Bone marrow (tissue), 2 donors: ENCODE data around the gene MPPED2.

ENCODE experiments used
- DNase-seq, 2 donors: peaks; one replicate each; lab custom pipeline; 2025; lab: John Stamatoyannopoulos, UW

The MPPED2 gene

DNA sequence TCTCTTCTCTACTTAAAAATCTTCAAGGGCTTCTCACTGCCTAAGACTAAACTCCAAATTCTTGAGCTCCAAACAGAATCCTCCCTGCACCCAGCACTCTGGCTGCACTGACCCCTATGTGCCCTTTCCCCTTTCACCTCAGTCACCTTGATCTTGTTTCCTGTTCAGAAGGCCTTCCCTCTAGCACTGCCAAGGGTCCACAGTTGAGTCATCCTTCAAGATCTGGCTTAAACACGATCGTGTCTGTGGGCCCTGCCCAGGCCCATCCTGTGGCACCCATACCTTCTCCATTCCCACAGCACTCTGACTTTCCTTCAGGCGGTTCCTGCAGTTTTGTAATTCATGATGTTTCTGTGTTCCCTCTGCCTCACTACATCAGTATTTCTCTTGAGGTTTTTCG, 134.0 kb downstream of the MPPED2 start:
- DNase-seq, result no peak

DNA sequence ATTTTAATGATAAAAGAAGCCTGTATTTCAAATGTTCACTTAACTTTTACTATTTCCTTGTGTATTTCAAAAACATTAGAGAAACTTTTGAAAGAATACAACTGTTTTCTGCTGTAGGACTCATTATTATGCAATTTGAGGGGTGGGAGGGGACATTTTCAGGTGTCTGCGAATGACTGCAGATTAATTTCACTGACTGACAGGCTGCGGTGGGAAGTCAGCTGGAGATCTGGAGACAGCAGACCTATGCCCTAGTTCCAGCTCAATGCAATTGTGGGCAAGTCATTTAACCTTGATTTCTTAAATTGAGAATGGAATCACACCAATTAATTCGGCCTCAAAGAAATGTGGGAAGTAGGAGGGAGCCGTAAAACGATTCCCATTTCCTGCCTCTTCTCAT, 134.5 kb downstream of the MPPED2 start:
- DNase-seq, result no peak

DNA sequence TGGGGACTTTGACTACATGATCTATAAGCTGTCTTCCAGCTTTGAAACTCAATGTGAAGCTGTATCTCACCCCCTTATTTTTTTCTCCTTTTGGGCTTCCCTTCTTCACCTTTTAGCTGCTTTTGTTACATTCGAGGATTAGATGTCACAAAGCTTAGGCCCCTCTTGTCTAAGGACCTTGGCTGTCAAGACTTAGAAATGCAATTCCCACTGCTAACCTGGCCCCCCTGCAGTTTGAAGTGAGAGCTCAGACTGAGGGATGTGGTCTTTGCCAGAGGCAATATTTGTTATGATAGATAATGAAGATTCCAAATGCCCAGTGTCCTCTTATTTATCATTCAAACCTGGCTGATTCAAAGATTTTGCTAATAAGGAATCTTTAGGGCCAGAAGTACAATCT, 135.0 kb downstream of the MPPED2 start:
- no peak for DNase-seq

DNA sequence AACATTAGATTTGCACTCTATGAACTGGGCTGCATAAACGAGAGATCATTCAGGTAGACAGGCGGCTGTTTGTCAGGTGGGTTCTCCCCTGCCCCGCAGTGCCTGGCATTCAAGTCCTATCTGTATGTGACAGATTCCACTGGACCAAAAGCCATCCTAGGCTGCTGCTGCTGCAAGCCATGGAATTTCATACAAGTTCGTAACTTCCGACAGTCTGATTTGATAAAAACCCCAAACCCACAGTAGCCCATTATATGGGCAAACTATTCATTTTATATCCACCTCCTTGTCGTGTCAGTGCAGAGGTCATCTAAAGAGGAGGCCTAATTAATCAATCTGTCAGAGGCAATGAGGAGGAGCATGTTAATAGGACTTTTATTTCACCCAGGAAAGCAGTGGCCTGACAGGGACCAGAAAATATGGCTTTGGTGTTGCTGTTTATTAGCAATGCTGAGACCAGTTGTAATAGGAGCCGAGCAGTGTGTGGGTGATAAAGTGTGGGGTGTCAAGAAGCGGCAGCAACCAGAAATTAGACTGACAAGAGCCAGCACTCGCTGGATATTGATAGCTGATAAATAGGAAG, 139.0 kb downstream of the MPPED2 start:
- no peak for DNase-seq

DNA sequence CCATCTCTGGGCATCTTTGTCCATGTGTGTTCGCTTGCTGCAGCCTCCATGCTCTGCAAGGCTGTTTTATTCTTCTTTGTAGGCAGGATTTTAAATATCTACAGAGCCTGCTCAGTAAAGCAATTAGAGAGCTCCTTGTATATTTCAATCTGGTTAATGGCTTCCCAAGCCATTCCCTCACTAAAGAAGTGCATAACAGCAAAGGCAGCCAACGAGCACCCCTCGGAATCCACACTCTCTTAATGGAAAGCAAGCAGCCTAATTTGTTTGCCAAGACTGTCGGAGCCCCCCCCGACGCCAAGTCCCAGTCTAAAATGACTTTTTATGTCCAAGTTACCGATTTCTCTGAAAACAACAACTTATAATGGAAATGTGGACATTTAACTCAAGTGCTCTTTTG, 139.6 kb downstream of the MPPED2 start:
- DNase-seq, result no peak

DNA sequence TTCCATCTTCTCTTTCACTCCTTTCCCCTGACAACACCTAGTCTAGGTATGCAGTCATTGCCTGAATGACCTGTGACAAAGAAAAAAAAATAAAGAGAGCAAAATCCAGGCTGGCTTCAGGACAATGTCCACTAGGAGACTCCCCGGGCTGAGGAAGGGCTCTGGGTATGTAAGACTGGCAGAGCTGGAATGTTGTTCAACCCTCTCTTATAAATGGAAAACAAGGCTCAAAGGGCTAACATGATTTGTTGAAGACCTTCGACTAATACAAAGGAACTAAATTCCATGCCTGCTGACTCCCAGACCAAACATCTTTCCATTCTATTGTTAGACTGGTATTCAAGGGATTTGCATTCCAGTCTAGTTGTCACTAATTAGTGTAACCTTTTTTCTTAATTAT, 141.1 kb downstream of the MPPED2 start:
- no peak for DNase-seq

DNA sequence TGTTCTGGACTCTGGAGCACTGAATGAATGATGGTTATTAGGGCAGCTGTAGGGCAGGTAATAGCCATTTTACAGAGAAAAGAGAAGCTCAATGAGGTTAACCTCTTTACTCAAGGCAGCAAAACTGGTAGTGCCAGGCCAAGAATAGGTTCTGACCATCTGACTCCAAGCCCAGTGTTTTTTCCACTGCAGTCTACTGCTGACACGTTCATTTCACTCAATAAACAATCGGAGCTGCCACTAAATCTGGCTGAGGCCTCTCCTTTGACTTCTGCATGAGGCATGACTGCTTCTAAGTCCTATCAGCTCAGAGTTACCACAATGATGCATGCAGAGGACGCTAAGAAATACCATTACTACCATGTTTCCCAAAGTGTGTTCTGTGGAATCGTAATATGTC, 145.6 kb downstream of the MPPED2 start:
- DNase-seq, result no peak

DNA sequence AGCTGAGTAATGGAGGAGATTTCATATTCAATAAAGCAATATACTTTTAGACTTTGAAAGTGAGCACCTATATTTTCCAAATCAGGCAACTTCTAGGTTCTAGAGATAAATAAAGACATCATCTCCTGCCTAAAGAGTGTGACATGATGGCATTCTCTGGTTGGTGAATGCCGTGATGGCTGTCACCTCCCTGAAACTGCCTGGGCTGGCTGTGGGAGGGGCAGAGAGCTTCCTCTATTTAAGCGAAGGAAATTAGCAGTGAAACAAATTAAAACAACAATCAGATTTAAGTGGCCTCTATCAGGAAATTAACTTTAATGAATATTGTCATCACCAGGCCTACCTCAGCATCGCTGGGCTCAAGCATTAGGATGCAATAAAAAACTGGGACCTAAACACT, 149.4 kb downstream of the MPPED2 start:
- DNase-seq, result no peak

DNA sequence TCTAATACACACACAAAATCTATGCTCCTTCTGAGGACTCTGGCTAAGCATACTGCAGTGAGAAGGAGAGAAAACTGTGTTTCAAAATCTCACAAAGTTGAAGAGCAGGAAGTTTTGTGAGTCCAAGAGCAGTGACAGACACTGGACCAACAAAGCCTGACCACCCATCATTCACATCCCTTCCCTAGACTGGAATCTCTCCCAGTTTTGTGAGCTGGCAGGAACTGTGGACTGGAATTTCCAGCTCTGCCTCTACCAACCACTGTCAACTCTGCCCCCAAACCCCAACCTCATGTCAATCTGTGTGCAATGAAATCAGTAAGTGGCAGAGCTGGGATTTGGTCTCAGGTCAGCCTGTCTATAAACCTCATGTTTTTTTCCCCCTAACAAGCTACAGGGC, 150.7 kb downstream of the MPPED2 start:
- no peak for DNase-seq

DNA sequence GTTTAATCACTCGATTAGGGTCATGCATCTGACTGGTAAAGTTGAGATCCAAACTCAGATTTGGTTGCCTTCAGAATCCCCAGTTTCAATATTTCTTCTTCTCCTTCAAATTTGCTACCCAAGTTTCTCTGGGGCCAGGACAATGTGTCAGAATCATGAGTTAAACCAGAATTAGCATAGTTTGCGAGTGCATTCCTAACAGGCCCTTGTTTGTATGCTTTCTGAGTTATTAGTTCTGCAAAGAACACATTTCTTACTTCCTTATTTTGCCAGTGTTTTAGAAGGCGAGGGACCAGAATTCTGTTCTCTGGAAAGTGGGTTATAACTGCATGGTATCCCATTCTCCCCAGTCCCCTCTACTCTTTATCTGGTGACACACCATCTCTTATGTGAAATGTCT, 151.3 kb downstream of the MPPED2 start:
- no peak for DNase-seq

DNA sequence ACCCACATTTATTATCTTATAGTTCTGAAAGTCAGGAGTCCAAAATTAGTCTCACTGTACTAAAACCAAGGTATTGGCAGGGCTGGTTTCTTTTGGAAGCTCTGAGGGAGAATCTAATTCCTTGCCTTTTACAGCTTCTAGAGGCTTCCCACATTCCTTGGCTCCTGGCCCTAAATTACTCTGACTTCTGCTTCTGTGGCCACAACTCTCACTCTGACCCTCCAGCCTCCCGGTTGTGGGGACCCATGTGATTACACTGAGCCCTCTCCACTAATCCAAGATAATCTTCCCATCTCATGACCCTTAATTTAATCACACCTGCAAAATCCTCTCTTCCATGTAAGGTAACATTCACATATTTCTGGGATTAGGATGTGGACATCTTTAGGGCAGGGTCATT, 152.3 kb downstream of the MPPED2 start:
- DNase-seq, result no peak

DNA sequence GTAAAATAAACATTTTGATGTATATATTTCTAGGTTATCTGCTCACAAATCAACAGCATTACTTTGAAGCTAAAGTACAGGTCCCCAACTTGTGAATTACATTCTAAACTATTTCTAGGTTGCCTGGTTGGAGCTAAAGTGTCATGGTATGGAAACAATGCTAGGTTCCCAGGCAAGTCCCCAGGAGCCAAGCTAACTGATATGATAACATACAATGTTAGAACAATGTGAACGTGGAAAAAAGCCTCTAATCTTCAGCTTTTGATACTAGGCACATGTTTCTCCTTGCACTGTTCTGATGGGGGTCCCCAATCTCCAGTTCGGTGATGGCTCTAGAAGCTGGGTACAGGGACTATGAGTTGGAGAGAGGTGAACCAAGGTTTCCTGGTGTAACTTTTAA, 153.4 kb downstream of the MPPED2 start:
- no peak for DNase-seq

DNA sequence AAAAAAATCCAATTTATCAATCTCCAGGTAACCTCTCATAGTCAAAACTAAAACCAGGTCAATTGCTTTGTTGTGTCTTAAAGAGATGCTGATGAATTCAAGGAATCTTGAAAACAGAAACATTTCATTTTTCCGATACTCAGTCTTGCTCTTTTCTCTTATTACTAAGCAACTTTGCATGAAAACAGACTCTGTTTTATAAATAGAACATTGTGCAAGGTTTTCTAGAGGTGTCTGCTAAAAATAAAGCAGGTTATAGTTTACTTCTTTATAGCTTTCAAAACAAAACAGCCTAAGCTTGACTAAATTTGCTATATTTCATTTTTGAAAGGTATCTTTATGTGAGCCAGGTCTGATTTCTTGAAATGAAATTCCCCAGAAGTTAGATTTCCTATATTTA, 154.0 kb downstream of the MPPED2 start:
- no peak for DNase-seq

DNA sequence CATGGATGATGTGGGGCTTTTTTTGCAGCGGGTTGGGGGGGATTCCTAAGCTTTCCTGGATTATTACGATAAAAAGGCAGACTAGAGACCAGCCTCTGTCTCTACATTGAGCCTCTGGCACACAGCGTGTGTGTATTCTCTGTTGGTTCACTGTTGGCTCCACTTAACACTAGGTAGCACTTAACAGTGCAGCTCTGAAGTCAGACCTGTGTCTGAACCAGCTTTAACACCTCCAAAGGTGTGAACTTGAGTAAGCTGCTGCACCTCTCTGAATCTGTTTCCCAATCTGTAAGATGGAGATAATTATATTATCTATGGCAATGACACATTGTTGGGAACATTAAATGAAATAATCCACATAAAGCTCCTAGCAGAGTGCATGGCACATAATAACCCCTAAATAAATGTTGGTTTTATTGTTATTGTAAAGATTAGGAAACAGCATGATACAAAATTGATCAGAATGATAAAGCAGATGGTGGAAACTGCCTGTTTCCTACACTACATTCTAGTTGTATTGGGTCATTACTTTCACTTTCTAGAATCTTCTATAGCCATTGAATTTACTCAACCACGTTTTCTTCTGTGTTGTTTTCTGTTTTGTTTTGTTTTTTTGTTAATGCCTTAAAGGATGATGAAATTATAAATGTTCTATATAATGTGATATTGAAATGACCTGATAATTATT, 154.9 kb downstream of the MPPED2 start:
- DNase-seq, result no peak

DNA sequence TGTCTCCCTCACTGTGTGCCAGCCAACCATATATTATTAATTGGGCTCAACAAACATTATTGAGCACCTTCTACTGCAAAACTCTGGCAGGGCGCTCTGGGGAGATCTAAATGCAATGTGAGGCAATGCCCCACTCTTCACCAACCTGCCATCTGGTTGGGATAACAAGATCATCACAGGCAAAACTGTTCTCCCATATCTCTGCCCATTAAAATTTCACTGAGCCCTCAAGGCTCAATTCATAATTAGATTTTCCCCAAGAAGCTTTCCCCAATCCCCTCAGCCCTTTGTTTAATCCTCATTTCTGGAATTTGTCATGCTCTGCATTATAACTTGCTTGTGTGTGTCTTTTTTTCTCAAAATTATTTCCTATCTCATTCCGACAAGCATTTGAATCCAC, 156.6 kb downstream of the MPPED2 start:
- no peak for DNase-seq

DNA sequence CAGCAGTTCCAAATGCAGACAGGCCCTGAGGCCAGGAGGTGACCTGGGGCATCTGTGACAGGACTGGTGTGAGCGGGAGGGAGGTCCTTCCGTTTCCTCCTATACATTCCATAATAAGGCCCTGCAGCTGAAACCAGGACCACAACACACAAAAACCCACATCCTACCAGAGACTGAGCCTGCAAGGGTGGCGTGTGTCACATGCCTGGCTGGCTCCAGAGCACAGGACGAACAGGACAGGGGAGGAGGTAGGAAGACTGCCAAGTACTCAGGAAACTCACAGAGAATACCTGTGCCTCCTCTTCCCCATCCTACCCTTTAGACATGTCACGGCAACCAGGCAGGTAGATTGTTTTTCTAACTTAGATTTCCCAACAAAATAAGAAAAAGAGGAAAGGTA, 159.4 kb downstream of the MPPED2 start:
- no peak for DNase-seq

DNA sequence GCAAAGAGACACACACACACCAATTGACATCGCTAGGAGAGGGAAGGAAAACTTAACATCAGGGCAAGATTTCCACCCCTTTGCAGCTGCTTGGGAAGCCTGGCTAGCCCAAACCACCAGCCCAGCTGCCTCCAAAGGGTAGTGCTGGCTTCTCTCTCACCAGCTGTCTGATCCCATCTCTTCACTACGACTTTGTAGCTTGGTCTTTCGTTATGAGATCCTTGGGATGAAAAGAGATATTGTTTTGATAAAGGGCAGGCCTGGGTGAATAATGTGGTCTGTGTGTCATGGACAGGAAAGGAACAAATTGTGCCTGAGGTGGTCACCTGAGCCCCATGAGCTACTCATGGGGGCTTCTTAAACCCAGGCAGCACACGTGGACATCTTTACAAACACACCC, 161.3 kb downstream of the MPPED2 start:
- no peak for DNase-seq

DNA sequence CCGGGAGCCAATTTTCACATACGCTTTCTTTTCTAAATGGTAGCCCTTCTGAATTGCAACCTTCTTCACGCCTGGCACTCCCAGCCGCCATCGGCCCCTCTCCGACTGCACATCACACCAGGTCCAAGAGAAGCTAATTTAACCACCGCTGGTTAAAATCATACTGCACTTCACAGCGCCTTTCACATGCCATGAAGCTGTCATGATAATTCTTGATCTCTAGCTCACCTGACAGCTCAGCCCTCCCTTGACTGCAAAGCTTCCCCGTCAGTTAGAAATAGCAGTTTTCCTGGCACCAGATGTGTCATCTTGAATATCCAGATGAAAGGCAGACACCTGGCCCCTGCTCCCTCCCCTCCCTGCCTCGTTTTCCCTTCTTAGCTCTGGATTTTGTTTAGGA, 161.8 kb downstream of the MPPED2 start:
- DNase-seq, result no peak

DNA sequence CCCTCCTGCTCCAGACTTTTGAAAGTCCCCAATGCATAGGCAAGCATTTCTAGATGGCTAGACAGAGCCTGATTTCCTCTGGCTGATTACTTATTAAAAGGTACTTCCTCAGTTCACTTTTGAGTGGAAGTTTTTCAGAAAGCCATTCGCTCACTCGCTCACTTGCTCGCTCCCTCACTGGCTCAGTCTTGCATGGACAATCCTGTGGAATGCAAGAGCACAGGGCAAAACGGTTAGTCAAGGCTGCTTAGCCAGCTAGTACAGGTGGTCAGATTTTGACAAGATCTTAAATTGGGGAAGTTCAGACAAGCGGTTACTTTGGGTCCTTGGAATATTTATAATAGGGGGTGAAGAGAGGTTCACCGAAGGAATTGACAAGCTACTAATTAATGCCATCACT, 162.3 kb downstream of the MPPED2 start:
- DNase-seq, result no peak

DNA sequence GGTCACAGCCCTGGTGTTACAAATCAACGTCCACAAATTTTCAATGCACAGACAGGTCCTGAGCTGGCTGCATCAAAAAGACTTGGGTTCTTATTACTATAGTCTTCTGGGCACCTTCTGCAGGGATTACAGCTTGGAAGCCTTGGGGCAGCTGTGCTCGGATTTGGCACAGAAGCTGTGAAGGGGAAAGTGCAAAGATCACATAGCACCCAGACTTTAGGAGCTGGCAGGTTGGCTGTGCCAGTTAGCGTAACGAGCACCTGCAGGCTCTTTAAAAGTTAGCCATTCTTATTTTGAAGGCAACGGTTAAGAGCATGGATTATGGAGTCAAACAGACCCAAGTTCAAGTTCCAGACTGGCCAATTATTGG, 162.9 kb downstream of the MPPED2 start:
- no peak for DNase-seq

DNA sequence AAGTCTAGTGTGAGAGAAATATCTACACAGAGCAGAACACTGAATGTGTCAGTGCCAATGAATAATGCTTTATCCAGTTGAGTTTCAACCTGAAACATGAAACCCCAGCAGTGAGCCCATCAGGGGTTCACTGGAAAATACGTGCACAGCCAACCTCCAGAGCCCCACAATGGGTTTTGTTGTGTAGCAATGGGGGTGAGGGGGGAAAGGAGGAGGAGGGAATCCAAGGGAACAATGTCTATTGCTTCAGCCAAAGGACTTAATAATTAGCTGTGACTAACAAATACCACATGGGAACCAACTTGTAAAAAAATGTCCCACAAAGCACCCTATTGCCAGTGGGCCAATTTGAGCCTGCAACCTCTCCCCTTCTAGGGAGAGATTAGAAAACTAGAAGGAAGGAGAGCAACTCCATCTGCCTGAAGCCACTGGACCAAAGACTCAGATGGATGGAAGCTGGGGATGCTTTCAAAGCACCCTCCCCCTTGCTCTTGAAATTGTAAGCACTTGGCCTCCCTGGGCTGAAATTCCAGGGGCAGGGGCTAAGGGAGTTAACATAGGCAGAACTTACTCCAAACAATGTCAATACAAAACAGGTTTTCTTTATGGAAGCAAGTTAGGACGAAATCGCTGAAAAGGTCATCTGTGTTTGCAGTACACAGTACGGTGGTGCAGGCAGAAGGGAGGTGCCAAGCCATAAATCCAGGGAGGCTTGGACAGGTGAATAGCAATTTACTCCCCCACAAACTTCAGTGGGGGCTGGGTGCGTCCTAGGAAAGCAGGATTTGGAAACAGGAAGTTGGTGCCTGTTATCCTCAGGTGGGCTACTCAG, 163.5 kb downstream of the MPPED2 start:
- no peak for DNase-seq

DNA sequence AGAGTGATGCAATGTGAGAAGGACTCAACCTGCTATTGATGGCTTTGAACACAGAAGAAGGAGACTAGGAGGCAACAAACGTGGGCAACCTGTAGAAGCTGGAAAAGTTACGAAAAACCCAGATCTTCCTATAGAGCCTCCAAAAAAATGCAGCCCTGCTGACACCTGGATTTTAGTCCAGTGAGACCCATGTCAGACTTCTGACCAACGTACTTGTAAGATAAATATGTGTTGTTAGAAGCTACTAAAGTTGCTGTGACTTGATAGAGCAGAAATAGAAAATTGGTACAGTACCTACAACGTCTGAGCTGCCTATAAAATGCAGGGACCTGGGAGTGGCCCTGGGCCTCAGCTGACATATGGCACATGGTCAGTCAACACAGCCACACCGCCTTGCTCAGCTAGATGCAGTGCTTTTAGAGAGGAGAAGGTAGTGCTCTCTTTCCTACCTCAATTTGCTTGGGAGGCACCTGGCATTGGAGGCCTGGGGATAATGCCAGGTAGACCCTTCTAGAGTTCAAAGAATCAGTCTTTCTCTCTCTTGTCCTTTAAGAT, 165.8 kb downstream of the MPPED2 start:
- no peak for DNase-seq

DNA sequence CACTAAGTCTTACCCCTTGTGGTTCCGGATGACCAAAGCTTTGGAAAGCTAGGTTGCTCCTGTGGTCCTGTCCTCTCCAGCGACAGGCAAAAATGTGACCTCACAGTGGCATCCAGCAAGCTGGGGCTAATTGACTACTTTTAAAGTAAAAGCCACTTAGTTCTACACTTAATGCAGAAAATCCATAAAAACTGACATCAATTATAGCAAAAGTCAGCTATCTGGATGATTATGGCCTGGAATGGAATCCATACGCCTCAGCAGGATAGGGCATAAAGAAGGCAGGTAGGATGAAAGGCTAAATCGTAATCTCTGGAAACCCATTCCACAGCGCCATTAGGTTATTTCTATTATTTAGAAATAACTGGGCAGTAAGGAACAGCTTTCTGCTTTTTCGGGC, 171.3 kb downstream of the MPPED2 start:
- no peak for DNase-seq
